Caco-2 (cell line): ENCODE measurements around the gene LRP1B. TPM values are rescaled to one million over a fixed set of nuclear protein-coding genes. Genes with fewer than 3 reads are reported as not detected.

Experiments used
- BruUV-seq: library from RNA; stranded (reverse); fragments of 400-500 nt; replicated peaks from 2 replicates; lab custom pipeline; 2021; lab: Mats Ljungman, UMichigan
- CTCF ChIA-PET: fragments of 300-600 bp; sonication (Branson Sonifier 250); formaldehyde crosslinking; loops from one replicate; lab custom pipeline; 2022; ENCODE audit warnings: antibody characterized with exemption; lab: Charles Lee
- POLR2A ChIA-PET: fragments of 300-600 bp; sonication (Branson Sonifier 250); formaldehyde crosslinking; loops from one replicate; lab custom pipeline; 2022; ENCODE audit warnings: antibody characterized with exemption; lab: Charles Lee
- DNase-seq, 2 experiments: peaks; one replicate each; pipeline versions ENCODE4 v3.0.0 to v3.0.0-alpha.2; 2020 to 2022
- H3K27me3 ChIP-seq: replicated peaks from 2 replicates; pipeline ENCODE4 v1.6.0; 2011; ENCODE audit warnings: low read length; ENCODE audit not compliant: control insufficient read depth, insufficient read depth
- H3K36me3 ChIP-seq: 2 replicates; pipeline ENCODE4 v1.5.1; 2011; ENCODE audit warnings: low read length; ENCODE audit not compliant: control insufficient read depth, insufficient read depth
- H3K4me1 ChIP-seq: fragments of 250-450 bp; sonication (Bioruptor Pico); 2 replicates; pipeline ENCODE4 v1.5.1; 2020; ENCODE audit warnings: mild to moderate bottlenecking
- H3K4me3 ChIP-seq: 2 replicates; pipeline ENCODE4 v1.5.1; 2011; ENCODE audit warnings: low read depth, mild to moderate bottlenecking, control low read depth, low read length
- H3K9me3 ChIP-seq: fragments of 250-450 bp; sonication (Bioruptor Pico); 2 replicates; pipeline ENCODE4 v1.5.1; 2020; ENCODE audit warnings: mild to moderate bottlenecking, moderate library complexity
- H3K27ac Mint-ChIP-seq: one replicate; pipeline ENCODE4 v1.8.0; 2022; ENCODE audit warnings: mixed read lengths; ENCODE audit not compliant: unreplicated experiment
- H3K27me3 Mint-ChIP-seq: one replicate; pipeline ENCODE4 v1.8.0; 2022; ENCODE audit warnings: mixed read lengths; ENCODE audit not compliant: insufficient read depth, unreplicated experiment
- H3K36me3 Mint-ChIP-seq: one replicate; pipeline ENCODE4 v1.8.0; 2022; ENCODE audit warnings: mild to moderate bottlenecking, mixed read lengths; ENCODE audit not compliant: insufficient read depth, unreplicated experiment
- H3K4me1 Mint-ChIP-seq: one replicate; pipeline ENCODE4 v1.8.0; 2022; ENCODE audit warnings: low read depth, mixed read lengths; ENCODE audit not compliant: unreplicated experiment
- H3K4me3 Mint-ChIP-seq: one replicate; pipeline ENCODE4 v1.8.0; 2022; ENCODE audit warnings: mild to moderate bottlenecking, moderate library complexity, mixed read lengths; ENCODE audit not compliant: unreplicated experiment
- H3K9me3 Mint-ChIP-seq: one replicate; pipeline ENCODE4 v1.8.0; 2022; ENCODE audit warnings: mixed read lengths; ENCODE audit not compliant: unreplicated experiment
- CTCF ChIP-seq, 2 experiments: fragments of 200-600 bp in 1 of 2; IDR thresholded peaks; 1 replicate in 1 of 2; 2 replicates in 1 of 2; pipeline versions ENCODE4 v1.5.1 to v1.8.0; 2011 to 2022; ENCODE audit warnings: antibody characterized with exemption in 1 of 2, control low read depth in 1 of 2, inconsistent platforms in 1 of 2, low read depth in 1 of 2, low read length in 1 of 2, mild to moderate bottlenecking in 1 of 2, moderate library complexity in 1 of 2; ENCODE audit not compliant: insufficient read depth in 1 of 2, severe bottlenecking in 1 of 2, unreplicated experiment in 1 of 2
- intact Hi-C: fragments of 100-400 bp; cut with micrococcal nuclease; formaldehyde crosslinking; loops from one replicate; pipeline ENCODE4 v1.10.0; 2022; ENCODE audit not compliant: unreplicated experiment
- total RNA-seq: library from RNA; stranded (reverse); gene quantifications from 2 replicates; pipeline ENCODE4 v1.2.3, GENCODE V29; 2022

LRP1B gene
- total RNA-seq, 1 experiment from 2014 or later: not detected

- Mint-ChIP-seq H3K4me1 (no peaks in the 10 kb centered on the region), H3K9me3 (no peaks in the 10 kb centered on the region), H3K4me3 (no peak overlapping the region), H3K27ac (no peak overlapping the region), H3K36me3 (no peaks in the 10 kb centered on the region), H3K27me3 (peaks cover 4% of the 10 kb centered on the region)
- Histone ChIP-seq H3K4me1 (no peaks in the 10 kb centered on the region), H3K27me3 (no peaks in the 10 kb centered on the region), H3K9me3 (no peaks in the 10 kb centered on the region), H3K4me3 (no peak overlapping the region), H3K36me3 (no peaks in the 10 kb centered on the region)
- BruUV-seq: no TSS peak
- intact Hi-C loops: loop anchor here (5.0 kb wide), 2 partner anchors 164 to 906 kb away; no protein-coding TSS in a partner anchor
- ChIA-PET CTCF (no interaction called here), POLR2A (no interaction called here)
- DNase-seq: no peak
- TF ChIP-seq CTCF (IDR thresholded peaks at IDR 0.05; ENCODE audit: insufficient read depth in 1 of 2, low read depth in 1 of 2, low read length in 1 of 2, severe bottlenecking in 1 of 2, unreplicated experiment in 1 of 2): no peak
Observed at GRCh38 chr2:140698636-140699035, 1432.2 kb downstream of the LRP1B start.

GRCh38 chr2:140696449-140696848 is 1434.4 kb downstream of the LRP1B start:
- Histone ChIP-seq H3K9me3 (no peaks in the 10 kb centered on the region), H3K4me3 (no peak overlapping the region), H3K4me1 (no peaks in the 10 kb centered on the region), H3K36me3 (no peaks in the 10 kb centered on the region), H3K27me3 (no peaks in the 10 kb centered on the region)
- H3K9me3 Mint-ChIP-seq: no peaks in the 10 kb centered on the region
- no peaks in the 10 kb centered on the region for H3K36me3 Mint-ChIP-seq
- ChIA-PET CTCF (no interaction called here), POLR2A (no interaction called here)
- no peak overlapping the region for H3K4me3 Mint-ChIP-seq
- peak; percentile 32 to 33 for DNase-seq
- H3K27ac Mint-ChIP-seq: no peak overlapping the region
- H3K4me1 Mint-ChIP-seq: no peaks in the 10 kb centered on the region
- peak; percentile 11 to 47 for TF ChIP-seq CTCF (IDR thresholded peaks at IDR 0.05; ENCODE audit: insufficient read depth in 1 of 2, low read depth in 1 of 2, low read length in 1 of 2, severe bottlenecking in 1 of 2, unreplicated experiment in 1 of 2)
- BruUV-seq: no TSS peak
- intact Hi-C loops: loop anchor here (1.0 to 5.0 kb wide), 3 partner anchors 110 to 904 kb away; no protein-coding TSS in a partner anchor
- no peaks in the 10 kb centered on the region for H3K27me3 Mint-ChIP-seq

- DNase-seq: no peak
- Histone ChIP-seq H3K36me3 (no peaks in the 10 kb centered on the region), H3K9me3 (no peaks in the 10 kb centered on the region), H3K4me3 (no peak overlapping the region), H3K27me3 (no peaks in the 10 kb centered on the region), H3K4me1 (no peaks in the 10 kb centered on the region)
- intact Hi-C loops: loop anchor here (5.0 kb wide), 2 partner anchors 167 to 903 kb away; no protein-coding TSS in a partner anchor
- Mint-ChIP-seq H3K4me1 (no peaks in the 10 kb centered on the region), H3K27me3 (peaks cover 5% of the 10 kb centered on the region), H3K27ac (no peak overlapping the region), H3K36me3 (no peaks in the 10 kb centered on the region), H3K9me3 (no peaks in the 10 kb centered on the region), H3K4me3 (no peak overlapping the region)
- no peak for TF ChIP-seq CTCF (IDR thresholded peaks at IDR 0.05; ENCODE audit: insufficient read depth in 1 of 2, low read depth in 1 of 2, low read length in 1 of 2, severe bottlenecking in 1 of 2, unreplicated experiment in 1 of 2)
- ChIA-PET POLR2A (no interaction called here), CTCF (no interaction called here)
- BruUV-seq: no TSS peak
Observed at GRCh38 chr2:140695155-140695554, 1435.7 kb downstream of the LRP1B start.
